GM19099 (cell line): ENCODE results near the gene RADIL.

Experiments used
- POLR2A ChIP-seq: IDR thresholded peaks from 3 replicates; pipeline ENCODE4 v1.6.1; 2011; ENCODE audit warnings: low read depth; ENCODE audit not compliant: insufficient read length; ENCODE audit errors: extremely low read depth

Gene RADIL

DNA sequence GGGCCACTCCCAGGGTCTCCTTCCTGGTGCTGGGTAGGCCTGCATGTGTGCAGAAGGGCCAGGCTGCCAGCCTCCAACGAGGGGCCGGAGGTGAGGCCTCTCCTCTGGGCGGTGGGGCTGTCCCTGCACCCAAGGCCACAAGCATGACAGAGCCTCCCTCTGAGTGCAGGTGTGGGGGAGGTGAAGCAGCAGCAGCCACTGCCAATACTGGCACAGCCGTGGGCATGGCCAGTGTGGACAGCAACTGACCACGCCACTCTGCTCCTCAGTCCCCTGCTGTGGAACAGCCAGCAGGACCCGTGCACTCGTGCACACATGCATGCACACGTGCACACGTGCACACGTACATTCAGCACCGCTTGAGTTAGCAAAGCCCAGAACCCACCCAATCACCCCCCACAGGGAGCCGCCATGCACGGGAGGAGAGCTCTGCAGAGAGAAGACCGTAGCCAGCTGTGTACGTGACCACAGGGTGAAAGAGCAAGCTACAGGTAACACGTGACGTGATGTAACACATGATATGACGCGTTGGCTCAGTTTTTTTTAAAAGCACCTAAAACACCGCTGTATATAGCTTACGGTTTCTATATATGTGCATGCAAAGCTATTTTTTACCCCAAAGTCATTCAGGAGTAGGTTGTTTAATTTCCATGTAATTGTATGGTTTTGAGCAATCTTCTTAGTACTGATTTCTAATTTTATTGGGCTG, 44.7 kb downstream of the RADIL start:
- TF ChIP-seq POLR2A = no peak

DNA sequence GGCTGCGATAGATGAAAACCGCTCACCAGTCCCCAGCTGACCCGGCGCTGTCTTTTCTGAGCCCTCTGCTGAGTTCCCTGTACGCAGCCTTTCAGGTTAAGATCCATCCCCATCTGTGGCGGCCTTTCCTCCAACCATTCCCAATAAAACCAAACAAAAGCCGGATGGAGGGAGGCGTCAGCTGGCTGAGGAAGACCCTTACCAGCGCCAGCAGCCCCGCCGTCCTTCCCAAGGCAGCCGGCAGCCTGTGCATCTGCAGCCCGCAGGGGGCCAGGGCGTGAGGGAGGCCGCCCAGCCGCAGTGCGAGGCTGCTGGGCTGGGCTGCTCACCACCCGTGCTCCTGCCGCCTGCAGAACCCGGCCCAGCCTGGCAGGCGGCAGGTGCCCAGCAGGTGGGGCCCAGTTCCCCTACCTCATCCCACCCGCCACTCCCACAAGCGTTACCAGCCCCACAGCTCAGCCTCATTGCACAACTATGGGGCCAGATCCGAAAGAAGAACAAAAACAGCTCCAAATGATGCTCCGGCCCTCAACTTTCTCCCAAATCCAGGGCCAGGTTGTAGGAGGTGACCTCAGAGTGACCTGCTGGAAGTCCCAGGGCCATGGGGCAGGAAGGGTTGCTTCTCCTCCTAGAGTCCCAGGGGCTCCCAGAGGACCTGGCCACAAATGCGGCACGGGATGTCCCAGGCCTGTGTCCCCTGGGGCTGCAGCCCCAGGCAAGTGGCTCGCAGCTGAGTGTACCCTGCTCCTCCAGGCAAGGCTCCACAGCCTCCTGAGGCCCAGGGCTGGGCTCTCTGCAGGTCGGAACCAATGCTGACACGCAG, 45.5 kb downstream of the RADIL start:
- no peak for TF ChIP-seq POLR2A

DNA sequence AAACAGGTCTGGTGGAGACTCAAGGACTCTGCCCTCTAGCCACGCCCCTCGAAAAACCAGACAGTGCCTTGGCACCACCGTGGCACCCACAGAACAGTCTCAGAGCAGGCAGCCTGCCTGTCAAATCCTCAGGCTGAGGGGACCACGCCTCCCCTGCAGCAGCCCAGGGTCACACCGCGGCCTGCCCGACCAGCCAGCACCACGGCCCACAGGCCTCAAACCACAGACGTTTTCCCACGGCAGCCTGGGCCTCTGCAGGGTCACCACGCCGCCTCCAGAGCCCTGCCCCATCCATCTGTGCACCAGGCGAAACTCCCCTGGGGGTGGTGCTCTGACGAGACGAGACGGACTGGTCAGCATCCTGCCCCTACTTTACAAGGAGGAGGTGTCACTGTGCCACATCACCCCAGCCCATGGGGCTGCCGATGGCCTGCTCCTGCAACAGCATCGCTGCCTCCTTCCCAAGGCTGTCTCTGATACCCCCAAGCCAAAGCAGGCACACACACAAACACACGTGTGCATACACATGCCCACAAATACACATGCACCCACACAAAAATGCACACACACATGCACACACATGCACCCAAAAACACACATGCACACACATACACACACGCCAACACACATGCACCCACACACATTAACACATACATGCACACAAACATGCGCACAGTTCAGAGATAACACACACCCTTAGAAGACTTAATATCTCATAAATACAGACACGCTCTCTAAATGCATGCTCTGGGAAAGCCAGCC, 46.3 kb downstream of the RADIL start:
- TF ChIP-seq POLR2A = no peak

DNA sequence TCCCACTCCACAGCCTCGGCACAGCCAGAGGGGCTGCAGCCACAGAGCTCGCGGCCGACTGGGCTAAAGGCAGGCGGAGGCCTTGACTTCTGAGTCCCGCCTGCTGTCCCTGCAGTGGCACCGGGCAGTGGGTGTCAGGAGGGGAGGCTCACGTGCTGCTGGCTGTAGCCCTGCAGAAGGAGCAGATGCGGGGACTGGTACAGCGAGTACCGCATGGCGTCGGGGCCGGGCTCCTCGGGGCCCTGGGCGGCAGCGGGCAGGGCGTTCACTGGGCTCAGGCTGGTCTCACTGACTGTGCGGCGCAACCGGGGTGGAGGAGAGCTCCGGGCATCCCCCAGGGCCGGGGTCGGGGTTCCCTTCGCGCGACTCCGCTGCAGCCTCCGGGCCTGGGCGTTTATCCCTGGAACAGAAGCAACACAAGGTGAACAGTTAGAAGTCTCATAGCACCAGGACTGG, 47.3 kb downstream of the RADIL start:
- no peak for TF ChIP-seq POLR2A

DNA sequence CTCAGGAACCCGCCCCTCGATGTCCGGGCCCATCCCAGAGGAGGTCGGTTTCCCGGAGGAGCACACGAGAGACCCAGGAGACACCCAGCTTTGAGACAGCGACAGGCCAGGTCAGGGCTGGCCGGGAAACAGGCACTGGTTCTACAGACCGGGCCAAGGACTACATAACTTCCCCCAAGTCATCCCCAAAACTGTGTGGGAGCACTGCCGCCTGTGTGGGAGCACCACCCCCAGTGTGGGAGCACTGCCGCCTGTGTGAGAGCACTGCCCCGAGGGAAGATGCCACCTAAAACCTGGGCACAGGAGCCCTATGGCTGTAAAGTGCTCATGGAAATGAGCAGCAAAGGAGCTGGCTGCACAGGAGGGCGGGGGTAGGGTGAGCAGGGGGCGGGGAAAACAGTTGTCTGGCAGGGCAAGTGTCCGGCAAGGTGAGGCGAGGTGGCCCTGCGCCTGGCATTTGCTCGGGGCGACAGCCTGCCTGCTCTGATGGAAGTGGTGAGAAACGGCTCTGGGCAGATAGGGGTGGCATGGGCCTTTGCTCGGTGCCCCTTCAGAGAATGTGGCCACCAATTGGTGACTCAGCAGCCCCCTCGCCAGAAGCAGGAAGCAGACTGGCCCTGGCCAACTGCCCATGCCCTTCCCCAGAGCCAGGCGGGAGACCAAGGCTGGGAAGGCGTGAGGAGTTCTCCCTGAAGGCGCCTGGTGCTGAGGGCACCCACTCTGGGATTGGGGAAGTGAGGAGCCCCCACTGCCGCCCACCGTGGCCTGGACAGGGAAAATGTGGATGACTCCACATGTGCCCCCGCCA, 47.9 kb downstream of the RADIL start:
- no peak for TF ChIP-seq POLR2A

DNA sequence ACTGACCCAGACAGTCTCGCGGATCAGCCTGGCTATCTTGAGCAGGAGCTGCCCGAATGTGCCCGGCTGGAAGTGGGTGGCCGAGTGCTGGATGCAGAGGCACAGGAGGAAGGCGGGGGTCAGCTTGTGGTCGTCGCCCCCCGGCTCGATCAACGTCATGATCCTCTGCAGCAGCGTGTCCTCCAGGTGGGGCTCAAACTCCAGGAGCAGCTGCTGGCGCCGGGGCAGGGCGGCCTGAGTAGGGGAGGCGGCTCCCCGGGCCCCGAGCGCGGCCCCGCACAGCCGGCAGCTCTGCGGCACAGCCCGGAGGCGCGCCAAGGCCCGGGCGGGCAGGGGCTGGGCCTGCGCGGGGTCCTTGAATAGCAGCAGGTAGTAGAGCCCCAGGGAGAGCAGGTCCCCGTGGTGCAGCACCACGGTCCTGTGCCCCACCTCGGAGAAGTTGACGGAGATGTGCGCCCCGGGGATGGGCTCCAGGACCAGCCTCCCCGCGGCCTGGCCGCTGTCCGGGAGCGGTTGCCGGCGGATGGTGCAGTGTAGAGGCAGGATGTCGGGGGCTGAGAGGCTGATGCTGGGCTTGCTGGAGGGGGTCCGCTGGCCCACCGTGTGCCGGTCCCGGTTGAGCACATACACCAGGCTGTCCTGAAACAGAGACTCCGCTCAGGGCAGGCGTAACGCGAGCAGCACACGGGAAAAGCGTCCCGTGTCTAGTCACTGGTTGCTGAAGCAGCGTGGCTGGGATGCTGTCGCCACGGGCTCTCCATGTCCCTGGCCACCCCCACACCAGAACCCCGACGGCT, 48.7 kb downstream of the RADIL start:
- no peak for TF ChIP-seq POLR2A

DNA sequence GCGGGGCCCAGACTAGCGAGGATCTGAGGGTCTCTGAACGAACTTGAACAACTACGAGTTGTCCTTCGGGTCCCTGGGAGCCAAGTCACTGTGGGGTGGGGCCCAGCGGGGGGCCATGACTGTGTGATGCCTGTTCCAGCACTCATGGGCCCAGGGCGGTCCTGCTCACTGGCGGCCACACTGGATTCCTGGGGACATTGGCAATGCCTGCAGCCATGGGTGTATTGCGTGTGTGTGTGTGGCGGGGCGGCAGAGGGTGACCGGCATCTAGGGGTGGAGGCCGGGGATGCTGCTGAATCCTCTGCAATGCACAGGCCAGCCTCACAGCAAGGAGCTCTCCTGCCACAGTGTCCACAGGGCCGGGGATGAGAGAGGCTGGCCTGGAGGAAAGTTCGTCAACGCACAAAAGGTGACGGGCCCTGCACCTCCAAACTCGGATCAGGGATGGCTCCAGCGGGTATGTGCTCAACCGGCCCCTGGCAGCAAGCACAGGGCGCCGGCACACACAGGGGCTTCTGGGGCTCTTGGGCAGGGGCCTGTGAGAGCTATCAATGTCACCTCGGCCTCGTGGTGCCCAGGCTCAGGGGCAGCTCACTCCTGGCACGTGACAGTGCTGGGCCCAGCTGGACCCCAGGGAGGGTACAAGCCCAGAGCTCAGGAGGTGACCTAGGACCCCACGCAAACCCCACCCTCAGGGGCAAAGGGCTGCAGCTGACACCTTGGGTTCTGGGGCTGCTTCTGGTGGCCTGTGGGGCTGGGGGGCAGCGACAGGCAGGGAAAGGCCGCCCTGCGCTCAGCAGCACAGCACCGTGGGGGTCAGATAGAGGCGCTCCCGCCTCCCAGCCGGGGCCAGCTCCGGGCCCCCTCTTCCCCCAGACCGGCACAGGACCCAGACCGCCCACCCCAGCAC, 49.6 kb downstream of the RADIL start:
- no peak for TF ChIP-seq POLR2A

DNA sequence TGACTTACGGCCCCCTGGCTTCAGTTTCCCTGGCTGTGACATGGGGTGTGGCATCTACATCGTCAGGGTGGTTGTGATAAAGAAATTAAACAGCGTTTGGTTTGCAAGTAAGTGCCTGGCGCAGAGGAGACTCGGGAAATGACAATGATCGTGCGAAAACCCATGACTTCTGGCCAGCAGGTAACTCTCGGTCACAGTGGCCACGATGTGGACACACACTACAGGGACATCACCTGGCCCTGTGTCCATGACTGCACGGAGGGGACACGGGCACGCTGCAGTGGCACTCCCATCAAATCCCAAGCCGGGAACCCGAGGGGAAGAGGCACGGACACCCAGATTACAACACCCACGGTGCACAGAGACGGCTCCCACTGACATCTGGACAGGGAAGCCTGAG, 50.3 kb downstream of the RADIL start:
- TF ChIP-seq POLR2A = no peak

DNA sequence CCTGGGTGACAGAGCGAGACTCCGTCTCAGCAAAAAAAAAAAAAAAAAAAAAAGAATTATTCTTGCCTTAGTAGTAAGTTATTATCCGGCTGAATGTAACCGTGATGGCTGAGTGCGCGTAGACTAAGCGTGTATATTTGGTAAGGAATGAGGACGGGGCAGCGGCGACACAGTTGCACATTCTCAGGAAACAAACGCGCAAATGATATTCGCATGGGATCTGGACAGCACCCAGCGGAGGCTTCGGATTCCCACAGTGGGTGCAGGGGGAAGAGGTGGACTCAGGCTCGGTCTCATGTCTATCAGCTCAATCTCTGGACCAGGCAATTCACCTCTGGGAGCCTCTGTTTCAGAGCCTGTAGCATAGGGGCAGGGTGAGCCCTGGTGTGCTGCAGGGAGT, 50.8 kb downstream of the RADIL start:
- no peak for TF ChIP-seq POLR2A

DNA sequence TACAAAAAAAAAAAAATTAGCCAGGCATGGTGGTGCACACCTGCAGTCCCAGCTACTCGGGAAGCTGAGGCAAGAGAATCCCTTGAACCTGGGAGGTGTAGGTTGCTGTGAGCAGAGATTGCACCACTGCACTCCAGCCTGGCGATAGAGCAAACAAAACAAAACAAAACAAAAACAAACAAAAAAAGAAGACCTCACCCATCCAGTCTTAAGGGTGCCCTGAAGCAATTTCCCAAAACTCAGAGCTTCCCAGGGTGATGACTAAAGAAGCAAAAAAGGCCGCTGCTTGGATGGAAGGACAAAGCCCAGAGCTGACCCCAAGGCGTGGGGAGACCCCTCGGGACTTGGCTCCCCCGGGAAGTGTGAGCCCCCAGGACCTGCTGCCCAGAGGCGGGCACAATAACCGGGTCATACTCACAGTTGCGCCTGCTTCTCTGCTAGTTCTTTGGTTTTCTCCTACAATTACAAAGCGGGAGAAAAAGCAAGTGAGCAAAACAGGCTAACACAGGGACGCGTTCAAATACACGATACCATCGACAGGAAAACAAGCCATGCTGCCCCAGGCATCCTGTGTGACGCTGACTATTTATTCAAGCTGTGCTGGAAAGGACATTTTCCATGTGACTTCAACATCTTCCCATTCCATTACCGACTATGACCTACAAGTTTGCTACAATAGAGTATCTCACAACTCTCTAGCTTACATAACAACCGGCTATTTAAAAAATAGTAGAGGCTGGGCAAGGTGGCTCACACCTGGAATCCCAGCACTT, 51.6 kb downstream of the RADIL start:
- TF ChIP-seq POLR2A = no peak

DNA sequence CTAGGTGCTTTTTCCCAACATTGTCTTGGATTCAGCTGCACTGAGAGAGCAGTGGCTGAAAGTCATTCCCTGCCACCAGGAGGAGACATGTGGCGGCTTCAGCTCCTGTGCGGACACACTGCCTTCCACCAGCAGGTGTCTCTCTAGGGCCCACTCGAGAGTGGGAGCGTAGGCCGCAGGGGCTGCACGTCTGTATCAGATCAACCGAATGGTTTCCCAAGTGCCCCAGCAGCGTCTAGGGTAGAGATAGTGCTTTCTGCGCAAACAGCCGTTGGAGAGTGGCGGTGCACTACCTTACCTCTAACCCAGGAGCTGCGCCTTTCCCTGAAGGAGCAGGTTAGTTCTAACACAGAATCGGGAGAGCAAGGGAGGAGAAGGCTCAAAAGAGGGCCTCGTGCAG, 53.3 kb downstream of the RADIL start:
- no peak for TF ChIP-seq POLR2A

DNA sequence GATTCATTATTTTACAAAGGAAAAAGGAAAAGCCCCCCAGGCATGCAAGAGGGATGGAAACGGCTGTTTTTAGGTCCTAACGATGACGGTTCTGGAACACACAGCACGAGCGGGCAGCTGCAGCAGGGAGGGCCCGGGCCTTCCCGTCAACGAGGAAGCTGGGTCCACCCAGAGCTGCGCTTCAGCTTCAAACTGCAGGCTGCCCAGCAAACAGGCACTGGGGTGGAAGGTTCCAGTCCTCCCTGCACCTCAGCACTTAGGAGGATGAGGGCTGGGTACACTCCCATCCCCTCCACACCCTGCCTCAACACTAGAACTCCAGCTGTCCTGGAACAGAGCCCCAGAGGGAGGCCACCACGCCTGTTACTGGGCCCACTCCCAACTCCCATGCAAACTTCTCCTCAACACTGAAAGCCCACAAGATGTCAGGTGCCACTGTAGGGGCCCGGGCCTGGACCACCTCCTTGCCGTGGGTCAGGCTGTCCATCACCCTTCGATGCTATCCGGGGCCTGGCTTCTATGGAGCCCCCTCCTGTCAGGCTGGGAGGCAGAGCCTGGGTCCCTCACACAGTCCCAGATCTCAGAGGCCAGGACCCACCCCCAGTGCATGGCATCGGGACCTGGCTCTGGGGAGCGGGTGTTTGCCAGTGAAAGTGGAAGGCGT, 54.7 kb downstream of the RADIL start:
- no peak for TF ChIP-seq POLR2A
